Ishikawa (cell line): ENCODE measurements around the gene NXPE3.

Experiments
- CREB1 ChIP-seq: IDR thresholded peaks from 2 replicates; pipeline ENCODE4 v1.6.1; 2012; ENCODE audit warnings: low read depth
- EP300 ChIP-seq: IDR thresholded peaks from 2 replicates; pipeline ENCODE4 v1.6.1; 2012; ENCODE audit warnings: borderline replicate concordance
- FOXM1 ChIP-seq: IDR thresholded peaks from 2 replicates; pipeline ENCODE4 v1.6.1; 2012; ENCODE audit warnings: low read depth, borderline replicate concordance
- NFIC ChIP-seq: IDR thresholded peaks from 2 replicates; pipeline ENCODE4 v1.6.1; 2012
- RAD21 ChIP-seq: IDR thresholded peaks from 2 replicates; pipeline ENCODE4 v1.6.1; 2012; ENCODE audit warnings: low read depth
- TAF1 ChIP-seq: IDR thresholded peaks from 2 replicates; pipeline ENCODE4 v1.6.1; 2012; ENCODE audit warnings: low read depth, mild to moderate bottlenecking
- TEAD4 ChIP-seq: IDR thresholded peaks from 2 replicates; pipeline ENCODE4 v1.6.1; 2012
- ZBTB7A ChIP-seq: IDR thresholded peaks from 2 replicates; pipeline ENCODE4 v1.6.1; 2012; ENCODE audit warnings: low read depth
- TF ChIP-seq, protein P1 (sequence below): IDR thresholded peaks from 2 replicates; pipeline ENCODE4 v1.6.1; 2012
- TF ChIP-seq, protein P2 (sequence below): IDR thresholded peaks from 2 replicates; pipeline ENCODE4 v1.6.1; 2012; ENCODE audit warnings: low read depth, mild to moderate bottlenecking
- TF ChIP-seq, protein P3 (sequence below): IDR thresholded peaks from 2 replicates; pipeline ENCODE4 v1.6.1; 2012

DNA sequence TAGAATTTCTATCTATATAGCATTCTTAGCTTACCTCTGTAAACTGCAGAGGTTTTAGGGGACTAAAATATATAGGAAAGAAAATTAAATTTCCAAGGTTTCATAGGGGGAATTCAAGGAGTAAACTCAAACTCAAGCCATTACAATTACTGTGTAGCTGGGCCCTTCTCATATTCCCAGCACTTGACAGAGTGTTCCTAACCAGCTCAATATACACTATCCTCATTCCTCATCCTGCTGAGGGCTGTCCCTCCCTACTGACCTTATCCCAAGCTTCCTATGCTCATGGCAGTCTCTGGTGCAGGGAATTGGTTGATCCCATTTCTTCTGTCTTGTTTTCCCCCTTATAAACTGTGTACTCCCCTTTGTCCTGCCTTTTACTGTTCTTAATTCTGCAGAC is 33.9 kb downstream of the NXPE3 start:
- no peak for TF ChIP-seq RAD21
- TF ChIP-seq TAF1 = no peak
- TF ChIP-seq, protein P1, sequence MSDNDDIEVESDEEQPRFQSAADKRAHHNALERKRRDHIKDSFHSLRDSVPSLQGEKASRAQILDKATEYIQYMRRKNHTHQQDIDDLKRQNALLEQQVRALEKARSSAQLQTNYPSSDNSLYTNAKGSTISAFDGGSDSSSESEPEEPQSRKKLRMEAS = no peak
- no peak for TF ChIP-seq ZBTB7A
- no peak for TF ChIP-seq TEAD4
- TF ChIP-seq NFIC = no peak
- no peak for TF ChIP-seq FOXM1
- TF ChIP-seq, protein P2, sequence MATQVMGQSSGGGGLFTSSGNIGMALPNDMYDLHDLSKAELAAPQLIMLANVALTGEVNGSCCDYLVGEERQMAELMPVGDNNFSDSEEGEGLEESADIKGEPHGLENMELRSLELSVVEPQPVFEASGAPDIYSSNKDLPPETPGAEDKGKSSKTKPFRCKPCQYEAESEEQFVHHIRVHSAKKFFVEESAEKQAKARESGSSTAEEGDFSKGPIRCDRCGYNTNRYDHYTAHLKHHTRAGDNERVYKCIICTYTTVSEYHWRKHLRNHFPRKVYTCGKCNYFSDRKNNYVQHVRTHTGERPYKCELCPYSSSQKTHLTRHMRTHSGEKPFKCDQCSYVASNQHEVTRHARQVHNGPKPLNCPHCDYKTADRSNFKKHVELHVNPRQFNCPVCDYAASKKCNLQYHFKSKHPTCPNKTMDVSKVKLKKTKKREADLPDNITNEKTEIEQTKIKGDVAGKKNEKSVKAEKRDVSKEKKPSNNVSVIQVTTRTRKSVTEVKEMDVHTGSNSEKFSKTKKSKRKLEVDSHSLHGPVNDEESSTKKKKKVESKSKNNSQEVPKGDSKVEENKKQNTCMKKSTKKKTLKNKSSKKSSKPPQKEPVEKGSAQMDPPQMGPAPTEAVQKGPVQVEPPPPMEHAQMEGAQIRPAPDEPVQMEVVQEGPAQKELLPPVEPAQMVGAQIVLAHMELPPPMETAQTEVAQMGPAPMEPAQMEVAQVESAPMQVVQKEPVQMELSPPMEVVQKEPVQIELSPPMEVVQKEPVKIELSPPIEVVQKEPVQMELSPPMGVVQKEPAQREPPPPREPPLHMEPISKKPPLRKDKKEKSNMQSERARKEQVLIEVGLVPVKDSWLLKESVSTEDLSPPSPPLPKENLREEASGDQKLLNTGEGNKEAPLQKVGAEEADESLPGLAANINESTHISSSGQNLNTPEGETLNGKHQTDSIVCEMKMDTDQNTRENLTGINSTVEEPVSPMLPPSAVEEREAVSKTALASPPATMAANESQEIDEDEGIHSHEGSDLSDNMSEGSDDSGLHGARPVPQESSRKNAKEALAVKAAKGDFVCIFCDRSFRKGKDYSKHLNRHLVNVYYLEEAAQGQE = no peak
- TF ChIP-seq, protein P3, sequence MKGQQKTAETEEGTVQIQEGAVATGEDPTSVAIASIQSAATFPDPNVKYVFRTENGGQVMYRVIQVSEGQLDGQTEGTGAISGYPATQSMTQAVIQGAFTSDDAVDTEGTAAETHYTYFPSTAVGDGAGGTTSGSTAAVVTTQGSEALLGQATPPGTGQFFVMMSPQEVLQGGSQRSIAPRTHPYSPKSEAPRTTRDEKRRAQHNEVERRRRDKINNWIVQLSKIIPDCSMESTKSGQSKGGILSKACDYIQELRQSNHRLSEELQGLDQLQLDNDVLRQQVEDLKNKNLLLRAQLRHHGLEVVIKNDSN = no peak
- TF ChIP-seq CREB1 = no peak
- TF ChIP-seq EP300 = no peak
